ENCODE measurements around the gene EFNA1.
A peak's percentile ranks its signal among the peaks of the same experiment; 100 is the strongest.
"Not testable (repeated sequence)": the region's sequence is repeated elsewhere in the genome, so short reads cannot be mapped to it uniquely, and the experiment has no call there.

Gene EFNA1

GRCh38 chr1:155091071-155092051 is 36.3 kb upstream of the EFNA1 start:
- DNase-seq = peak in 52 of 58 donors; percentile 7 to 83 (median 54)

GRCh38 chr1:155092131-155092530 is 35.5 kb upstream of the EFNA1 start:
- DNase-seq = no peak

GRCh38 chr1:155092641-155093040 is 35.0 kb upstream of the EFNA1 start:
- no peak for DNase-seq

GRCh38 chr1:155093911-155094621 is 33.6 kb upstream of the EFNA1 start:
- peak in 39 of 58 donors; percentile 16 to 89 (median 46) for DNase-seq

GRCh38 chr1:155094622-155094948 is 33.1 kb upstream of the EFNA1 start:
- DNase-seq = no peak

GRCh38 chr1:155099331-155099730 is 28.3 kb upstream of the EFNA1 start:
- DNase-seq = no peak

GRCh38 chr1:155103325-155103724 is 24.4 kb upstream of the EFNA1 start:
- DNase-seq = no peak

- DNase-seq = no peak
Measured at GRCh38 chr1:155104605-155105534, 22.8 kb upstream of the EFNA1 start.

- DNase-seq = no peak
Measured at GRCh38 chr1:155105604-155106011, 22.1 kb upstream of the EFNA1 start.

- DNase-seq = no peak
Measured at GRCh38 chr1:155106862-155107261, 20.8 kb upstream of the EFNA1 start.

GRCh38 chr1:155107309-155108264 is 20.1 kb upstream of the EFNA1 start:
- DNase-seq = no peak

- no peak for DNase-seq
Measured at GRCh38 chr1:155108296-155108695, 19.4 kb upstream of the EFNA1 start.

GRCh38 chr1:155110381-155110780 is 17.3 kb upstream of the EFNA1 start:
- DNase-seq = peak in 1 of 58 donors; percentile 17

- no peak for DNase-seq
Measured at GRCh38 chr1:155110826-155111225, 16.9 kb upstream of the EFNA1 start.

GRCh38 chr1:155113450-155113980 is 14.2 kb upstream of the EFNA1 start:
- DNase-seq = no peak

GRCh38 chr1:155116113-155116764 is 11.4 kb upstream of the EFNA1 start:
- DNase-seq = no peak

- no peak for DNase-seq
Measured at GRCh38 chr1:155117610-155118009, 10.1 kb upstream of the EFNA1 start.

- DNase-seq = not testable (repeated sequence)
Measured at GRCh38 chr1:155118090-155118489, 9.6 kb upstream of the EFNA1 start.

GRCh38 chr1:155120253-155120652 is 7.4 kb upstream of the EFNA1 start:
- no peak for DNase-seq

Measured in anterior cingulate cortex (tissue), 58 donors.